NCI-H2196 (cell line): ENCODE data around the gene NELL1.

Experiments used
- DNase-seq: peaks from one replicate; lab custom pipeline; 2025; ENCODE audit not compliant: unreplicated experiment; lab: John Stamatoyannopoulos, UW

The NELL1 gene

GRCh38 chr11:21615955-21616371, 946.6 kb downstream of the NELL1 start:
- DNase-seq: no peak

- DNase-seq: no peak
Observed at GRCh38 chr11:21622566-21622965, 953.2 kb downstream of the NELL1 start.

GRCh38 chr11:21622995-21623394, 953.6 kb downstream of the NELL1 start:
- DNase-seq: no peak
